ENCODE results near the gene NAPEPLD. TPM values are rescaled to one million over a fixed set of nuclear protein-coding genes. Genes with fewer than 3 reads are reported as not detected.
A peak's percentile ranks its signal among the peaks of the same experiment; 100 is the strongest.
"Not testable (repeated sequence)": the region's sequence is repeated elsewhere in the genome, so short reads cannot be mapped to it uniquely, and the experiment has no call there.

NAPEPLD gene
- total RNA-seq, 6 experiments from 2014 or later, result 3.4 to 5.3 (median 4.4) TPM

DNA sequence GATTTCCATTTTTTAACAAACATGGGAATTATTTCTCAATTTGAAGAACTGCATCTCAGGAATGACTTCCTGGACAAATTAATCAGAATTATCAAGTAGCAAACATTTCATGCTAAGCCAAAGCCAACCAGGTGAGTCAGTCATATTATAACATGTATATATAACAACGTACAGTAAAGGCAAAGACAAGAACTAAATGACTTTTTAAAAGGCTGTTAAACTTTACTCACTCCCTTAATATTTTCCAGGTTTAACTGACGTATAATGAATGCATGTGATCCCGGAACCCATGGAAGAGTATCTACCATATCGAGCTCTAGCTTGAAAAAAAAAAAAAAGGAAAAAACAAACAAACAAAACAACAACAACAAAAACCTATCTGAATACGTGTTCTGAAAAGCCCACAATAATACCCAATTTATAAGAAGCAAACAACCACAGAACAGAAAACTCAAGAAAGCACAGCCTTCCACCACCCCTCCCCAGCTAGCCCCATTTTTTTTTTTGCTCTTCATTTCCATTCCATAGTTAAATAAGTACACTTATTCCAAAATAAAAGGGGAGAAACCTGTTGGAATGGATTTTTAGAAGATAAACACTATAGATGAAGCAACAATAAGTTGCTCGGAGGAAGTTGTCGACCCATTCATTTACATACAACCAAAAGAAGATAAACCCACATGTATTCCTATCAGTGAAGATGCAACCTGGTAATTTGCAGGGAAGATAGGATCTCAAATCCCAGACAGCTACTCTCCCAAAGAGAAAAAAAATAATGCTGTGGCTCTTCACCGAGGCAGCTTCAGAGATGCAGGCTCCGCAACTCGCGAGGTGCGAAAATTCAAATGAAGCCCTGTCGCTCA, 537 bp downstream of the NAPEPLD start:
- Mint-ChIP-seq H3K4me1 (ENCODE audit: low read depth) (peaks cover 25% of the 10 kb centered on the region), H3K9me3 (no peaks in the 10 kb centered on the region), H3K36me3 (ENCODE audit: low read depth) (no peaks in the 10 kb centered on the region), H3K4me3 (peak overlapping the region; percentile 98), H3K27ac (peak overlapping the region; percentile 94), H3K27me3 (ENCODE audit: insufficient read depth) (peaks cover 2% of the 10 kb centered on the region)
- DNase-seq, result no peak
- TF ChIP-seq, protein P1, sequence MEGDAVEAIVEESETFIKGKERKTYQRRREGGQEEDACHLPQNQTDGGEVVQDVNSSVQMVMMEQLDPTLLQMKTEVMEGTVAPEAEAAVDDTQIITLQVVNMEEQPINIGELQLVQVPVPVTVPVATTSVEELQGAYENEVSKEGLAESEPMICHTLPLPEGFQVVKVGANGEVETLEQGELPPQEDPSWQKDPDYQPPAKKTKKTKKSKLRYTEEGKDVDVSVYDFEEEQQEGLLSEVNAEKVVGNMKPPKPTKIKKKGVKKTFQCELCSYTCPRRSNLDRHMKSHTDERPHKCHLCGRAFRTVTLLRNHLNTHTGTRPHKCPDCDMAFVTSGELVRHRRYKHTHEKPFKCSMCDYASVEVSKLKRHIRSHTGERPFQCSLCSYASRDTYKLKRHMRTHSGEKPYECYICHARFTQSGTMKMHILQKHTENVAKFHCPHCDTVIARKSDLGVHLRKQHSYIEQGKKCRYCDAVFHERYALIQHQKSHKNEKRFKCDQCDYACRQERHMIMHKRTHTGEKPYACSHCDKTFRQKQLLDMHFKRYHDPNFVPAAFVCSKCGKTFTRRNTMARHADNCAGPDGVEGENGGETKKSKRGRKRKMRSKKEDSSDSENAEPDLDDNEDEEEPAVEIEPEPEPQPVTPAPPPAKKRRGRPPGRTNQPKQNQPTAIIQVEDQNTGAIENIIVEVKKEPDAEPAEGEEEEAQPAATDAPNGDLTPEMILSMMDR (IDR thresholded peaks at IDR 0.05), result no peak

DNA sequence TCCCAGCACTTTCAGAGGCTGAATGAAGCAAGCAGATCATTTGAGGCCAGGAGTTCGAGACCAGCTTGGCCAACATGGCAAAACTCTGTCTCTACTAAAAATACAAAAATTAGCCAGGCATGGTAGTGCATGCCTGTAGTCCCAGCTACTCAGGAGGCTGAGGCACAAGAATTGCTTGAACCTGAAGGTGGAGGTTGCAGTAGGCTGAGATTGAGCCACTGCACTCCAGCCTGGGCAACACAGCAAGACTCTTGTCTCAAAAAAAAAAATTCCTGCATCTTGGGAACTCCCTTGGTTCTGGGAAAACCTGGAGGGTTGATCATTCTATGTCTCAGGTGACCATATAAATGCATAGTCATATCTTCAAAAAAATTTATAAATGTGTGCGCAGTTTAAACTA, 4.1 kb downstream of the NAPEPLD start:
- not testable (repeated sequence) for H3K27me3 Mint-ChIP-seq (ENCODE audit: insufficient read depth); H3K36me3 Mint-ChIP-seq (ENCODE audit: low read depth); H3K4me3 Mint-ChIP-seq; H3K27ac Mint-ChIP-seq; DNase-seq; H3K9me3 Mint-ChIP-seq
- H3K4me1 Mint-ChIP-seq (ENCODE audit: low read depth), result peaks cover 38% of the 10 kb centered on the region

DNA sequence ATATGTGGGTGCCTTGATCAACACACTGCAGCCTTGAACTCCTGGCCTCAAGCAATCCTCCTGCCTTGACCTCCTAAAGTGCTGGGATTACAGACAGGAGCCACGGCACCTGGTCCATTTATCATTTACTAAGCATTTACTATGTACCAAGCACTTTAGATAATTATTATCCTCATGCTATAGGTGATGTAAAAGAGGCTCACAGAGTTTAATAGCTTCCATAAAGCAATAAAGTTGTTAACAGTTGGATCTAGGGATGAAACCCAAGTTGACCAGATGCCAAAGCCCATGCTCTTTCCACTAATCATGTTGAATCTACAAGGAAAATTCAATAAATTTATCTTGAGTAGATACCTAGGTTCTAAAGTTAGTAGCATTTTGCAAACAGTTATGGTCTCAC, 5.0 kb downstream of the NAPEPLD start:
- DNase-seq, result no peak
- Mint-ChIP-seq H3K36me3 (ENCODE audit: low read depth) (peaks cover 8% of the 10 kb centered on the region; the same call in 1 of the 2 replicates), H3K27me3 (ENCODE audit: insufficient read depth) (no peaks in the 10 kb centered on the region), H3K27ac (no peak overlapping the region), H3K4me3 (no peak overlapping the region), H3K4me1 (ENCODE audit: low read depth) (peaks cover 38% of the 10 kb centered on the region), H3K9me3 (no peaks in the 10 kb centered on the region)
- TF ChIP-seq, protein P1 (IDR thresholded peaks at IDR 0.05), result no peak

DNA sequence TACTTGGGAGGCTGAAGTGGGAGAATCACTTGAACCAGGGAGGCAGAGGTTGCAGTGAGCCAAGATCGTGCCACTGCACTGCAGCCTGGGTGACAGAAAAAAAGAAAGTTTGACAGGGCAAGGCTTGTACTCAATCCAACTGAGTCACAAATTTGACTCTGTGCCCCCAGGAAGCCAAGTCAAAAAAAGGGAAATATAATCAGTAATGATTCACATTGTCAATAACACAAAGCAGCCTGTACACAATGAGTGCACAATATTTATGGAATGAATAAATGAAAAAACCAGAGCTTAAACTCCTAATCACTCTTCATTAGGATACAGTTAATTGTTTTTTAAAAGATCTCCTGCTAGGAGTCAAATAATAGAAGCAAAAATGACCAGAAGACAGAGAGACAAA, 6.4 kb downstream of the NAPEPLD start:
- no peak for DNase-seq
- TF ChIP-seq, protein P1 (IDR thresholded peaks at IDR 0.05), result no peak
- Mint-ChIP-seq H3K27me3 (ENCODE audit: insufficient read depth) (no peaks in the 10 kb centered on the region), H3K4me1 (ENCODE audit: low read depth) (peaks cover 25% of the 10 kb centered on the region), H3K9me3 (no peaks in the 10 kb centered on the region), H3K36me3 (ENCODE audit: low read depth) (peaks cover 8% of the 10 kb centered on the region; the same call in 1 of the 2 replicates), H3K4me3 (no peak overlapping the region), H3K27ac (no peak overlapping the region)

DNA sequence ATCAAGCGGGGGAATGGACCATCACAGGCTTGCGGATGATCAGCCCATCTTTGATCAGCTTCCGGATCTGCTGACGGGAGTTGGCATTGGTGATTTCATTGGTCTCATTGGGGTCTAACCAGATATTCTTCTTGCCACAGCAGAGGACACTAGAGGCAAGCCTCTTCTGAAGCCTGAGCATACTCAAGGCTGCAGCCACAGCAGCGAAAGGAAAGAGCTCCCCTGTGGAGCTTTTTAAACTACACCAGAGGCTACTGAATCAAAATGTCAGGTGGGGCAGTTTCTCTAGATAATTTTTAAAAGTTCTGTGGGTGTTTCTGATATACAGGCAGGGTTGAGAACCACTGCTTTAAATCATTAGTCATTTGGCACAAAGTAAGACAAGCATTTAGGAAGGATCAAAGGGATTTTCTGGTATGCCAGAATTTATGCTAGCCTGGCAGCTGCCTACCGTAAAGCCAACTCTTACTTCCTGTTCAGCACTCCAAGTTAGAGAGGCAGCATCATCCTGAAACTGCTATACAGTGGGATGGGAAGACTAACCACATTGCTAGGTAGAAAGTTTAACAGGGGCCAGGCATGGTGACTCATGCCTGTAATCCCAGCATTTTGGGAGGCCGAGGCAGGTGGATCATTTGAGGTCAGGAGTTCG, 7.0 kb downstream of the NAPEPLD start:
- Mint-ChIP-seq H3K4me3 (no peak overlapping the region), H3K4me1 (ENCODE audit: low read depth) (peaks cover 19% of the 10 kb centered on the region), H3K27ac (no peak overlapping the region), H3K36me3 (ENCODE audit: low read depth) (peaks cover 8% of the 10 kb centered on the region; the same call in 1 of the 2 replicates), H3K9me3 (no peaks in the 10 kb centered on the region), H3K27me3 (ENCODE audit: insufficient read depth) (no peaks in the 10 kb centered on the region)
- TF ChIP-seq, protein P1 (IDR thresholded peaks at IDR 0.05), result no peak
- DNase-seq, result no peak

DNA sequence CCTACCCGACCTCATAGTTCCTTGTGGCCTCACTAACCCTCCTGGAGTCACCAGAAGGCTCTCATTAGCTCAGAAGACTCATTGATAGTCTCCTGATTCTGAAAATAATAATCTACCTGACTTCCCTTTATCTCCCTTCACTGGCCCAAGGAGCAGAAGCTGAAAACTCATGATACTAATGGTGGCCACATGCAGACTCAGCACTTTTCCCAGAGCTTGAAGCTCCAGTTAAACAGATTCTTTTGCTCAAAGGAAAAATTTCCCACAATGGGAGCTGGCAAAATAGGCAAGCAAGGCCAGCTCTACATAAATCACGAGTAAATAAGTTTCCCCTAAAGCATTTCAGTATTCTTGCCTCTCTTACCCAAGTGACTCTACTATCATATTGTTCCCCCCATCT, 8.2 kb downstream of the NAPEPLD start:
- Mint-ChIP-seq H3K9me3 (no peaks in the 10 kb centered on the region), H3K27ac (no peak overlapping the region), H3K4me3 (no peak overlapping the region), H3K4me1 (ENCODE audit: low read depth) (peaks cover 13% of the 10 kb centered on the region; the same call in 1 of the 2 replicates), H3K36me3 (ENCODE audit: low read depth) (peaks cover 8% of the 10 kb centered on the region; the same call in 1 of the 2 replicates), H3K27me3 (ENCODE audit: insufficient read depth) (no peaks in the 10 kb centered on the region)
- no peak for DNase-seq
- TF ChIP-seq, protein P1 (IDR thresholded peaks at IDR 0.05), result no peak
